Brain microvascular endothelial cell (primary cell): ENCODE measurements around the gene FBXO7.

Source experiments
- DNase-seq: peaks from one replicate; pipeline ENCODE4 v3.0.0-alpha.2; 2020
- H3K27ac ChIP-seq: fragments of 250-450 bp; sonication (Bioruptor Pico); 2 replicates; pipeline ENCODE4 v1.5.1; 2020; ENCODE audit warnings: mild to moderate bottlenecking, moderate library complexity
- H3K27me3 ChIP-seq: fragments of 250-450 bp; sonication (Bioruptor Pico); replicated peaks from 2 replicates; pipeline ENCODE4 v1.5.1; 2020; ENCODE audit warnings: mild to moderate bottlenecking
- H3K36me3 ChIP-seq: fragments of 250-450 bp; sonication (Bioruptor Pico); replicated peaks from 2 replicates; pipeline ENCODE4 v1.5.1; 2020; ENCODE audit warnings: mild to moderate bottlenecking
- H3K4me3 ChIP-seq: 2 replicates; pipeline ENCODE4 v1.5.1; 2011; ENCODE audit warnings: low read depth, mild to moderate bottlenecking, control low read depth, low read length, moderate library complexity
- in situ Hi-C: cut with HindIII; loops from 2 replicates; pipeline ENCODE4 v1.10.0; 2017; ENCODE audit warnings: low sequenced_read_pairs, low pct_ligation_motif_present
- TF ChIP-seq, protein P1 (sequence below): IDR thresholded peaks from 2 replicates; pipeline ENCODE4 v1.5.1; 2011; ENCODE audit warnings: low read depth, mild to moderate bottlenecking, moderate library complexity, low read length, control low read depth, inconsistent platforms; ENCODE audit errors: missing control alignments

The FBXO7 gene

DNA sequence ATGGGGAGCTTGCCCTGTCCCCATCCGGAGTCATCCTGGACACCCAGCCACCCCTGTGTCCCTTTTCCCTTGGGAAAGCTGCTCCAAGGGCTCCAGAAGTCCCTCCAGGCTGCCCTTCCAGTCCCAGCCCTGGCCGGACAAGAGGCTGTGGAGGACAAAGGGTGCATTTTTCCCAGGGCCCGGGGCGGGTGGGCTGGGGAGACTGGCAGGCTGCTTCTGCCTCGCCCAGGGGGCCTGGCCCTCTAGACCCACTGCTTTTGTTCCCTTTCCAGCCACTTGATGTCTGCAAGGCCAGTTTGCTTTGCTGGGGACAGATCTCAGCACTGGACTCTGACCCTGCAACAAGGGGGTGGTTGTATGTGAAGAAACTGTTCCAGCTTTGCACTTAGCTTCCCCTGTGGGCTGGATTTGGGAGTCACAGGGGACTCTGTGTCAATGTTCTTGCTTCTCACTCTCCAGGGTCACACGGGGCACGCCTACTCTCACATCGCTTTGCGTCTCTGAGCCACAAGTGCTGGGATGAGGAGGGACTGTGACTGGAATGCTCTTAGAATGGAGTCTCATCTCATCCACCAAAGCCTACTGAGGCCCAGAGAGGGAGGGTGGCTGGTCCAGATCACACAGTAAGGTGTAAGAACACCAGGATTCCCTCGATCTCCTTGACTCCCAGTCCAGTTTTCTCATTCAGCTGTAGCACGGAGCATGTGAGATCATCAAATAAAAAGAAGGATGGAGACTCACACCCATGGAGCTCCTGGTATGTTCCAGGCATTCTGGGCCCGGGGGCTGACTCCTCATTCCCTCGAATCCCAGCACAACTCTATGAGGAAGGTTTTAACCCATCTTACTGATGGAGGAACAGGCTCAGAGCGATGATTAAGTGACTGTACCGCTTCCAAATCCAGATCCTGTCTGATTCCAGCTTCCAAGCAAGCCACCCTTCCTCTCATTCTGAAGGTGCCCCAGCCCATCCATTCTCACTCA lies 59.9 kb downstream of the FBXO7 start:
- H3K4me3 ChIP-seq = no peak overlapping the region
- in situ Hi-C loops = no loop called here

DNA sequence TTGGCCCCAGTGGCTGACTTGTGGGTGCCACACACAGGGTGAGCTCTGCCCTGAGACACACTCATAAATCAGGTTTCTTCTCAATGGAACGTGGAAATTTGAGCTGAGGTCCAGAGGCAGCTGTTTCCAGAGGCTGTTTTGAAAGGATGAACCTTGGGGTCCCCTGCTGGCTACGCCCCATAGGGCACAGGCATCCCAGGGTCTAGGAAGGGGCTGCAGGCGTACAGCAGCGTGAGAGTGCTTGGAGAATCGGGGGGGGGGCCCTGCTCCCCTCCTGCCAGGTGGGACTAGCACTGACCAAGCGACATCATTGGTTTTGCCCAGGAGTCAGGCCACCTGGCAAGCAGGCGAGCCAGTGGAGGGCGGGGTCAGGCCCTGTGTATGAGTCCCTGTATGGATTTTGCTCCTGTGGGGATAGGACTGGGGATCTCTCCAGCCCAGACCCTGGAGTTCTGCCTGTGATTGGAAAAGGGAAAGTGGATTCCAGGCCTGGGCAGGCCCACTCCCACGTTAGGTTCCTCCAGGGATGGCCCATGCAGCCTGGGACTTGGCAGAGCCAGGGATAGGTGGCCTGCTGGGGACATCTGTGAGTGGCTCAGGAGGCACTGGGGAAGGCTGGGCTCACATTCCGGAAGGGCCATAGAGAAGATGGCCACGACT lies 61.0 kb downstream of the FBXO7 start:
- no peak overlapping the region for H3K4me3 ChIP-seq
- DNase-seq = no peak
- no peaks in the 10 kb centered on the region for H3K36me3 ChIP-seq
- in situ Hi-C loops = no loop called here
- H3K27me3 ChIP-seq = no peaks in the 10 kb centered on the region
- TF ChIP-seq, protein P1, sequence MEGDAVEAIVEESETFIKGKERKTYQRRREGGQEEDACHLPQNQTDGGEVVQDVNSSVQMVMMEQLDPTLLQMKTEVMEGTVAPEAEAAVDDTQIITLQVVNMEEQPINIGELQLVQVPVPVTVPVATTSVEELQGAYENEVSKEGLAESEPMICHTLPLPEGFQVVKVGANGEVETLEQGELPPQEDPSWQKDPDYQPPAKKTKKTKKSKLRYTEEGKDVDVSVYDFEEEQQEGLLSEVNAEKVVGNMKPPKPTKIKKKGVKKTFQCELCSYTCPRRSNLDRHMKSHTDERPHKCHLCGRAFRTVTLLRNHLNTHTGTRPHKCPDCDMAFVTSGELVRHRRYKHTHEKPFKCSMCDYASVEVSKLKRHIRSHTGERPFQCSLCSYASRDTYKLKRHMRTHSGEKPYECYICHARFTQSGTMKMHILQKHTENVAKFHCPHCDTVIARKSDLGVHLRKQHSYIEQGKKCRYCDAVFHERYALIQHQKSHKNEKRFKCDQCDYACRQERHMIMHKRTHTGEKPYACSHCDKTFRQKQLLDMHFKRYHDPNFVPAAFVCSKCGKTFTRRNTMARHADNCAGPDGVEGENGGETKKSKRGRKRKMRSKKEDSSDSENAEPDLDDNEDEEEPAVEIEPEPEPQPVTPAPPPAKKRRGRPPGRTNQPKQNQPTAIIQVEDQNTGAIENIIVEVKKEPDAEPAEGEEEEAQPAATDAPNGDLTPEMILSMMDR = no peak
- H3K27ac ChIP-seq = no peak overlapping the region

More for the DNA sequence above, 59.9 kb downstream of the FBXO7 start:
- TF ChIP-seq, protein P1 = no peak
- H3K27me3 ChIP-seq = no peaks in the 10 kb centered on the region
- DNase-seq = no peak
- no peaks in the 10 kb centered on the region for H3K36me3 ChIP-seq
- no peak overlapping the region for H3K27ac ChIP-seq

DNA sequence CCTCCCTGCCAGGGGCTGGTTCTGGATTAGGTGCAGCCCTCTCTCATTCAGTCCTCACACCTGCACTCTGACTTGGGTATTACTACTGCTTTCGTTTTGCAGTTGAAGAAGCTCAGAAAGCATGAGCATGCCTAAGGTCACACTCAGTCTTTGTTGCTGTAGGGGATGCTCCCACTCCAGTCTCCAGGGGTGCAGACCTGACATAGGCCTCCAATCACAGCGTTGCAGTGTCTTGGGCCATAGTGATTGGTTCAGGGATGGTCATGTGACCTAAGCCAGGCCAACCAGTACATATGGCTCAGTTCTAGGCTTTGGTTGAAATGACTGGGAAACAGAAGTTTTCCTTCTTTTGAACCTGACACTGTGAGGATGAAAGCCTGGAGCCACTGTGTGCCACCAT lies 61.7 kb downstream of the FBXO7 start:
- no peaks in the 10 kb centered on the region for H3K27me3 ChIP-seq
- no peak overlapping the region for H3K4me3 ChIP-seq
- DNase-seq = no peak
- TF ChIP-seq, protein P1 = no peak
- H3K27ac ChIP-seq = no peak overlapping the region
- no peaks in the 10 kb centered on the region for H3K36me3 ChIP-seq
- in situ Hi-C loops = no loop called here

DNA sequence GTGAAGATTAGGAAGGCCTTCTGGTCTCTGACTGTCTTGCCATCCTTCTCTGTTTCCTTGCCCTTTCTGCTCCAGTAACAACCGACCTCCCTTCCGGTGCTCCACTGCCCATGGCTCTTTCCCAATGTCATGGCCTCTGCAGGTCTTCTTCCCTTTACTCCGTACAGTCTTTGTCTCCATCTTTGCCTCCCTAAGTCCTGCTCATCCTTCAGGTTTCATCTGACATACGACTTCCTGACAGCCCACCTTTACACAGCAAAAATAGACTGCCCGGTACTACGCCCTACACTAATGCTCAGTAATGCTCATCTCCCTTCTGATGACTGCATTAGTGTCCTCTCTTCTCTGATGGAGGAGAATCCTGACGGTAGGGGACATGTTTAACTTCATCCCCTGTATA lies 63.9 kb downstream of the FBXO7 start:
- in situ Hi-C loops = no loop called here
- TF ChIP-seq, protein P1 = no peak

DNA sequence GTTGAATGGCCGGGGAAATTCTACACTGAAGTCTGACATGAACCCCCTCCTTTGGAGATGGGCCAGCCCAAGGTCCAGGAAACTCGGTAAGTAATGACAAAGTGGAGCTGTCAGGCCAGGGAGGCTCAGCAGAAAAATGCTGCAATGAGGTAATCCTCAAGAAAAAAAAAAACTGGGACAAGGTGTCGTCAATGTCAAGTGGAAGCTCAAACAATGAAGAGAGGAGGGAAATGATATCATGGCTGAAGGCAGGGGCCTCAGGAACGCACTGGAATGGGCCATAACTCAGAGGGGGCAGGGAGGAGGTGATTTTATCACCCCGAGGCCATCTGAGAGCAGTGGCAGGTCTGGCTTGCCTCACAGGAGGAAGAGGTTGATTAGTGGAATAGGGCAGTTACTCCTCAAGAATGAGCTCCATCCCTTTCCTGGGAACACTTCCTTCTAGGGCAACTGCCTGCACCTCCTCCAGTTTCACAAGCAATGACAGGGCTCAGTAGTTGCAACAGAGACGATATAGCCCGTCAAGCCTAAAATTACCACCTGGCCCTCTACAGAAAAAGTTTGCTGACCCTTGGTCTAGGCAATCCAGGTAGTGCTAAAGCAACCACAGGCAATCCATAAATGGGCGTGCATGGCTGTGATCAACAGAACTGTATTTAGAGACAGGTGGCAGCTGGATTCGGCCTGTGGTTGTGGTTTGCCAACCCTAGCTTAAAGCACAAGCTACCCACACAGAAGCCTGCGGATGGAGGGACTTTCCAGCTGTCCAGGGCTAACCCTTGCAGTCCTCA lies 65.2 kb downstream of the FBXO7 start:
- no peak for DNase-seq
- in situ Hi-C loops = no loop called here
- H3K27ac ChIP-seq = no peak overlapping the region
- no peak overlapping the region for H3K4me3 ChIP-seq
- TF ChIP-seq, protein P1 = no peak
- no peaks in the 10 kb centered on the region for H3K36me3 ChIP-seq
- H3K27me3 ChIP-seq = no peaks in the 10 kb centered on the region

More for the DNA sequence above, 63.9 kb downstream of the FBXO7 start:
- H3K27me3 ChIP-seq = no peaks in the 10 kb centered on the region
- no peak for DNase-seq
- no peaks in the 10 kb centered on the region for H3K36me3 ChIP-seq
- no peak overlapping the region for H3K27ac ChIP-seq
- no peak overlapping the region for H3K4me3 ChIP-seq
